ENCODE measurements around the gene CACNA2D3. TPM values are rescaled to one million over a fixed set of nuclear protein-coding genes. Genes with fewer than 3 reads are reported as not detected.
"Not testable (repeated sequence)": the region's sequence is repeated elsewhere in the genome, so short reads cannot be mapped to it uniquely, and the experiment has no call there.

The CACNA2D3 gene
- total RNA-seq, 1 donor from 2014 or later = 4.7 TPM

DNA sequence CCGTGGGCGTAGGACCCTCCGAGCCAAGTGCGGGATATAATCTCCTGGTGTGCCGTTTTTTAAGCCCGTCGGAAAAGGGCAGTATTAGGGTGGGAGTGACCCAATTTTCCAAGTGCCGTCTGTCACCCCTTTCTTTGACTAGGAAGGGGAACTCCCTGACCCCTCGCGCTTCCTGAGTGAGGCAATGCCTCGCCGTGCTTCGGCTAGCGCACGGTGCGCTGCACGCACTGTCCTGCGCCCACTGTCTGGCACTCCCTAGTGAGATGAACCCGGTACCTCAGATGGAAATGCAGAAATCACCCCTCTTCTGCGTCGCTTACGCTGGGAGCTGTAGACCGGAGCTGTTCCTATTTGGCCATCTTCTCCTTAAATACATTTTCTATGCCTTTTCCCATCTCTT, 342.2 kb downstream of the CACNA2D3 start:
- DNase-seq (ENCODE audit: low spot score) = not testable (repeated sequence)

DNA sequence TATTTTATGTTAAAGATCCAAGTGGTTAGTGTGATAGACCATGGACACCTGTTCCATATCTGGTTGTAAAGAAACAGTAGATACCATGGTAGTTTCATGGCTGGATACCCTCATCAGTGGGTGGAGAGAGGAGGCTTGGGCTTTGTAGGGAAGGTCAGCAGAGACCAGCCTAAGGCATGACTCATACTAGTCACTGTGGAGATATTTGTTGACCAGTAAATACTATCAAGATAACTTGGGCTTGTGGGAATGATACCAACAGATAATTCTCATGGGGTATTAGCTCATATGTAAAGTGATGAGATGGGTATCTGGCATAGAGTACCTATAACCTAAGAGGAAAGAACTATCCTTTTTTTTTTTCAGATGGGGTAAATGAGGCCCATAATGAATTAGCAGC, 354.5 kb downstream of the CACNA2D3 start:
- no peak for DNase-seq (ENCODE audit: low spot score)

GRCh38 chr3:54481606-54482365, 359.4 kb downstream of the CACNA2D3 start:
- DNase-seq (ENCODE audit: low spot score) = no peak

DNA sequence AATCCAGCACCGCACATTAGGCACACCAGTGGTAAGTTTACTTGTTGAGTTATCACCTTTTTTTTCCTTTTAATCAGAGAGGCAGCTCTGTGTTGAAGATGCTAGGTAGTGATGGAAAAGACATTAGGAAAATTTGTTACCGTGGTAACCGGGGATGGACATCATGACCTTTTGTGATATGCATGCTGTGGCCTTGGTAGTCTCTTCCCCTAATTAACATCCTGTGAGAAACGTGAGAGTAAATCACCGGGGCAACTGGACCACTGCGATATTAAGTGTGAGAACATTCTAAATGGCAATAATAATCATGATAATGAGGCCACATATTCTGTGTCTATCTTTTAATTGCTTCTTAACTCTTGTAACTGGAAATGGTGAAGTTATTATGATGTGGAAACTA, 362.0 kb downstream of the CACNA2D3 start:
- DNase-seq (ENCODE audit: low spot score) = no peak

DNA sequence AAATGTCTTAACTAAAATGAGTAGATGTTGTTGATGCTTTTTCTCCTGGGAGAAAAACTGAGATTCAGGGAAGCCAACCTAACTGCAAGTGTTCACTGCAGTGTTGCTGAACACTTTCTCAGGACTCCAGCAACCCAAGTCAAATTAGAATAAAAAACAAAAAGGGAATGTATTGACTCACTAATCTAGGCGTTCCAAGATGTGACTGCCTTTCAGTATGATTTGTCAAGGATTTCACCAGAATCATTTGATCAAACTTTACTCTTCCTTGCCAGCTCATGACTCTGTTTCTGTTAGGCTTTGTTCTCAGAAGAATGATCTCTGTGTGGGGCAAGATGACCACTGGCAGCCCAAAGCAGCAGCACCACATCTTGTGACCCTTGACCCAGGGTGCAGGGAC, 364.0 kb downstream of the CACNA2D3 start:
- DNase-seq (ENCODE audit: low spot score) = no peak

DNA sequence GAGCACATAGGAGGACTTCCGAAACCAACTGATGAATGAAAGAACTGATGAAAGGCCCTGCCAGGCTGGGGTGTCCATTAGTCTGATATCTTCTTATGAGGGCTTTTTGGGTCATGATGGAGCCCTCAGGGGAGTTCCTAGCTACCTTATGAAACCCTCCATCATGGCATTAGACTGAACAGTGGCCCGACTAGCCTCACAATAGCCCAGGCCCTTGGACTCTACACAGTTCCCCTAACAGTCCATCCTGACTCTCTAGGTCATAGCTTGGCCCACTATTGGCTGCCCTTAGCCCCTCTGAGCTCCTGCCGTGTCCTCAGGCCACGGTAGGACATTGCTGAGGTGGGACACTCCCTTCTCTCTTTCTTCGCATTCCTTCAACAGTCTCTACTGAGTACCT, 365.9 kb downstream of the CACNA2D3 start:
- DNase-seq (ENCODE audit: low spot score) = no peak

DNA sequence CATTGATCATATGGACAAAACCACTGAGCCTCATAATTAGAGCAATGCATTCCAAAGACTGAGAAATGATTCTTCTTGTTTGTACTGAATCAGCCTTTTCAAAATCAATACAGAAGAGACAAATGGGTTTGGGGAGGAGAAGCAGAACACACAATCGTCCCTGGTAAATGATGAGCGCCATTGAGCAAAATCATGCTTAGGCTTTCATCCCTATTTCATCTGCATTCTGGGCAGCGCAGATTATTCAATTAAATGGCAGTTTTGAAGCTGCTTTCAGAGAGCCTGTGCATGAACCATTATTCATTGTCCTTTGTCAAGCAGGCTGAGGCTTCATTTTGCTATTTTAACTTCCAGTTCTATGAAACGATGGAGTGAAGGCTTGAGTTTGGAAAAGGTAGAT, 371.9 kb downstream of the CACNA2D3 start:
- no peak for DNase-seq (ENCODE audit: low spot score)

DNA sequence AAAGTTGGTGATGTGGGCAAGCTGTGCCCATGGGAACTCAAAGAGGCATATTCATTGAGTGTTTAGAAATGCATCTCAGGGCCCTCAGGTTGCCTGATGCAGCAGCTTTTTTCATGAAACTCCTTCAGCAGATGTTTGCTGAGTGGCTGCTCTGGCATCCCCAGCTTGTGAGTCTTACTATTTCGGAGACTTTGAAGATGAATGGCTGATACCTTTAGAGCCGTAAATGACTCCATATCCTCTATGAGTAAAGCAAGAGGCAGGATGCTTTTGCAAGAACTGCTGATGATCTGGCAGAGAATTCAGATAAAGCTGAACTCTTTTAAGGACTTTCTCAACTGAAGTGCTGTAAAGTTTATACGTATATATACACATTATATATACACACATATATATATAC, 384.3 kb downstream of the CACNA2D3 start:
- no peak for DNase-seq (ENCODE audit: low spot score)

DNA sequence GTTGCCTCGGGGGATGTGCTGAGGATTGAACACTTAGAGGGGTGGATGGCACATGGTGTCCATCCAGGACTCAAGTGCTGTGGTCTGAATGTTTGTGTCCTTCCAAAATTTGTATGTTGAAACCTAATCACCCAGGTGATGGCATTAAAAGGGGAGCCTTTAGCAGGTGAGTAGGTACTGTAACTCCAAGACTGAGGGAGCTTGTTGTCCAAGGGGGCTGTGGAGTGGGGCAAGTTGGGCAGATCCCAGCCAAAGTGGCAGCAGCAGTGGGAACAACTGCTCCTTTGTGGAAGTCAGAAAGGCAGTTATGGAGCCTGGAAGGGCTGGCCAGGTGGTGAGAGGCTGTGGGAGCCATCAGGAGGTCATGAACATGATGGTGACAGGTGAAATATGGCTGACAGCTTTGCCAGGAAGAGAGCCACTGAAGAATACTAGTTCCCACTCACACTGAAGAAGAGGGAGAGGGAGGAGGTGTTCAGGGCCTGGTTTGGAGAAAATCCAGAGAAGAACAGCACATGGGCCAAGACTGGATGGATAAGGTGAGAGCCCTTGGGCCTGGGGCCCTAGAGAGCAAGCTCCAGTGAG, 385.6 kb downstream of the CACNA2D3 start:
- DNase-seq (ENCODE audit: low spot score) = no peak

- no peak for DNase-seq (ENCODE audit: low spot score)
Measured at GRCh38 chr3:54510506-54510905, 388.2 kb downstream of the CACNA2D3 start.

DNA sequence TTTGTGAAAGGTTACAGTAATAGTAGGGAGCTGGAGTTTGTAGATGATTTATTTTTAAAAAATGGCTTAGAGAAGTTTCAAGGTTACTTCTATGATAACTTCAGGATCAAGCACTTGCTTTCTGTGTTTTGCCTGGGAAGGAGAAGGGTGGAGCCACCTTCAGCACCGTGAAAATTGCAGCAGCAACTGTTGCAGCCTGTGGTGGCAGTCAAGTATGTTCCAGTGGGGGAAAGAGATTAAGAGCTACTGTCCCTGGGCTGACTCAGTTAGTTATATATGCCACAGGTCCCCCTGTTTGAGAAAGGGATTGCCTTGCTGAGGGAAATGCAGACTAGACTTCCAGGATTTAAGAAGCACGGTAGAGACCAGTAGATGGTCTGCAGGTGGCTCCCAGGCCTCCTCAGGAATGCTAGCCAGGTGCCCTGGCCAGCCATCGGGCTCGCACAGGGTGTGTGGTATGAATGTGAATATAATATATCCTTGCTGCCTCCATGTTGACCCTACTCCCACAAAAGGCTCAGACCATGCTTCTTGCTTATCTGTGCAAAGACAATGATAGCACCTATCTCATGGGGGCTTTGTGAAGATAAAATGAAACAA, 389.5 kb downstream of the CACNA2D3 start:
- DNase-seq (ENCODE audit: low spot score) = no peak

DNA sequence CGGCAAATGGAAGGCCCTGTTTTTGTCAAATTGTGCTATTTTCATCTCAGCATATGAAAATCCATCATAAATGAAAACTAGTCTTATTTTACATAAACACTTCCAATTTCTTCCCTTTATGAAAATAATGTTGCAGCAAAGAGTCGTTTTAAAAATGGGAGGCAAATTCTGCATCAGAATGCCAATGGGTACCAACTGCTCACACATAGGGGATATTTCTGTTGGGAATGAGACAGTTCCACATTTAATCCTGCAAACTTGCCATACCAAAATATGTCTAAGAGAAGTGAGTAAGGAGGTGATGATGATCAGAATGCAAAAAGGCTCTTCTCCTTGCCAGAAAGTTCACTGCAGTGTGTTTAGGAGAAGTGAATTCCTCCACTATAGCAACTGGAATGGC, 391.7 kb downstream of the CACNA2D3 start:
- no peak for DNase-seq (ENCODE audit: low spot score)

DNA sequence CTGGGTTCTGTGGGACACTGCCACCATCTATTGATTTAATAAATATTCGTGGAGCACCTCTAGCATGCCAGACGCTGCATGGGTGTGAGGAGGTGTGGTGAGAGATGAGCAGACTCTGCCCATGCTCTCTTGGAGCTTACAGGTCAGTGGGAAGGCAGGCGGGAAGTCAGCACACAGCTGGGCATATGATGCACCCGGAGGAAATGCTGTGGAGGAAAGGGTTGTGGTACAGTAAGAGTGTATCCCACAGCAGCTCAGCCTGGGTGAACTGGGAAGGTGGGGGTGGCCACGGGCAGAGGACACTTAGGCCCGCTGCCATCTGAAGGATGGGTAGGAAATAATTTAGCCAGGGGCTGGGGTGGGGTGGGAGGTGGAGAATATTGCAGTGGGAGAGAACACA, 392.1 kb downstream of the CACNA2D3 start:
- no peak for DNase-seq (ENCODE audit: low spot score)

DNA sequence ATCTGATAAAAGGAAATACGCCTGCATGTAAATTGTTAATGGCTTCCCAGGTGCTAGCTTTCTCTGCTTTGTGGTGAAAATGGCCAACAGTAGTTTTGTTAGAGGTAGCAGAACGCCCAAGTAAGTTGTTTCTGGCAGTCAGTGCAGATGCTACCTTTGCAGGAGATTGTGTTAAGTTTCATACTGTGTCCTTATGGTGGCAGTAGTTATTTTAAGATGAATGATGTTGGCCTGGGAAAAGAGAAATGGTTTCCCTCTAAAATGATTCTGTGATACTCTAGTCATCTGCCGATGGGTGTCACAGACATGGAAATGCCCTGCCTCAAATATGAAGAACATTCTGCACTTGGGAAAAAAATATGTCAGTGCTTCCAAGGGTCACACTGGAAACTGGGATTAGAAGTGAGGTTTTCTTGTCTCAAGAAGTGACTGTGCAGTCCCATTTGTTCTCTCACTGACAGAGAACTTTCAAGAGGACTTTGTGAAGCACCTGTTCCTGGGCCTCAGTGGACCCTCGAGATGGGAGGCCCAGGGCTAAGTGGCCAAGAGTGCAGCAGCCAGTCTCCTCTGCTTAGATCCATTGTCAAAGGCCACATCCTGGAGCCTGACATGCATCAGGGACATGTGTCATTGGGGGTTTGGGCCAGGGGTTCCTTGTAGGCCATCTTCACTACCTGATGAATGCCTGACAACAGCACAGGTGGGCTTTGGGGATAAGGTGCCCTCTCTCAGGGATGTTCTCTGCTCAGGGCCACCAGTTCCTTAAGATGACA, 393.3 kb downstream of the CACNA2D3 start:
- DNase-seq (ENCODE audit: low spot score) = no peak

DNA sequence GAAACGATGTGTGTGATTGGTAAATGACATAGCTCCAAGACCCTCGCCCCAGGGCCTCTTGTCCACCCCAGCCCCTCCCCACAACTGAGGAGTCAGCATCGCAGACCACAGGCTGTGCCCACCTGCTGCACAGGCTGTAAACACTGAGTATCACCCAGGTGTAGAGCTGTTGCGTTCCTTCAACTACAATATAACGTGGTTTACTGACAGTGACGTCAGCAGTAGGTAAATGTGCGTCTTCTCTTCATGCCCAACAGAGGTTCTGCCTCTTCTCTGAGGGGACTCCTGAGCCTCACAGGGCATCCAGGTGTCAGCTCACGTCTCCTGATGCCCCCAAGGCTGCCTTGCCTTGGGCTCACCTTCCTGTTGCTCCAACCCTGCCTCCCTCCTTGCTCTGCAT, 395.1 kb downstream of the CACNA2D3 start:
- DNase-seq (ENCODE audit: low spot score) = no peak

DNA sequence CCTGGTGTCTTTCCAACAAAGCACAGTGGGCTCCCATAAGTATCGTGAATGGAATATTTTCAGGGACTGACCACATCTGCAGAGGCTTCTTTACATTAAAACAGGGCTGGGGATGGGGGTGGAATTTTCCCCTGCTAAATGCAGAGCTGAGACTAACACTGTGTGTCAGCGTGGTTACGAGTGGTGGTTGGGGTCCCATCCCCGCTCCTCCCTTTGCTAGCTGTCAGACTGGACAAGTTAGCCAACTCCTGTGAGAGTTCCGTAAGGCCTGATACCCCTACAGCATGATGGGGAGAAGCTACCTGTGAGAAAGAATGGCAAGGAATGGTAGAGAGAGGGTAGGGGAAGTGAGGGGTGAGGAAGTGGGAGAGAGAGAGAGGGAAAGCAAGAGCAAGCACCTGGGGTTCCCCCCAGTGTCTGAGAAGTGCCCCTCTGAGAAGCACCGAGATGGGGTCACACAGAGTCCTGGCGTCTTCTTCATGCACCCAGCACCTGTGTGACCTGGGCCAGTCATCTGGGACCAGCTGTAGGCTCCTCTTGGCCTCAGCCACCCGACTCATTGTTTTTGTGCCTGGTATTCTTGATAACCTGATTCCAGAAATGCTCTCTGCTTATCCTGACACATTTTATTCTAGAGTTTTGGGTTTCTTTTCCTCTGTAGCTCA, 395.8 kb downstream of the CACNA2D3 start:
- no peak for DNase-seq (ENCODE audit: low spot score)

DNA sequence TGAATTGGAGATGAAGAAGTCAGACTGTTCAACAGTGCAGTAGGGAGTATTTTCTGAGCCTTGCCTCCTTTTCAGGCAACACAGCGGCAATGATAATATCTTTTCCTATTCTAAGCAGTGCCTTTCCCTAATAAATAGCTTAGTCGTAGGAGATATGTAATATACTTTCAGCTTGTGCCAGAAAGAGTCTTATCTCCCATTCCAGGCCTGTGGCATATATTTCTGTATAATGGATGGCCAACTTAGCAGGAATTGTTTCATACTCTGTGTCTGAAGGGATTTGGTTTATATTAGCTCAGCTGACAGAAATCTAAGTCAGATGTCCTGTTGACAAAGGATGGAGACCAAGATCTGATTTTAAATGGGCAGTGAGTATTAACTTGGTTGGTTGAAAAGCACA, 397.1 kb downstream of the CACNA2D3 start:
- DNase-seq (ENCODE audit: low spot score) = no peak

GRCh38 chr3:54520060-54520459, 397.7 kb downstream of the CACNA2D3 start:
- DNase-seq (ENCODE audit: low spot score) = no peak

GRCh38 chr3:54527521-54527920, 405.2 kb downstream of the CACNA2D3 start:
- DNase-seq (ENCODE audit: low spot score) = no peak

- no peak for DNase-seq (ENCODE audit: low spot score)
Measured at GRCh38 chr3:54527953-54528352, 405.6 kb downstream of the CACNA2D3 start.

DNA sequence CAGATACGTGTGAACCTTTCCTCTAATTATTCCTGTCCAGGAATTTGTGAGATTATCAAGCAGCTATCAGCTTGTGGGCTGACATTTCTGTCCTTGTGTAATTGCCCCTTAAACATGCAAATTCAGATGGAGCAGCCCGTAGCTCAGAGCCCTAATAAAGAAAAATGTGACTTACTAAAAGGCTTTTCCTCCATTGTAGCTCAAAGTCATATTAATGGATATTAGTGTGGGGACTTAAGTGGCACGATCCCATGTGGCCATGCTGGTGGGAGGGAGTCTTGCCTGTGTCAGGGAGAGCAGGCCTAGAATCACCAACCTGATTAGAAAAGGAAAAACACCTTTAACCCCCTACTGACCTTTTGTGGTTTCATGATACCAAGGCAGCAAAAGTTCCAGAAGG, 406.3 kb downstream of the CACNA2D3 start:
- DNase-seq (ENCODE audit: low spot score) = no peak

- DNase-seq (ENCODE audit: low spot score) = no peak
Measured at GRCh38 chr3:54530091-54530490, 407.7 kb downstream of the CACNA2D3 start.
